ENCODE data around the gene TTC1. TPM values are rescaled to one million over a fixed set of nuclear protein-coding genes. Genes with fewer than 3 reads are reported as not detected.
"Not testable (repeated sequence)": the region's sequence is repeated elsewhere in the genome, so short reads cannot be mapped to it uniquely, and the experiment has no call there.

Gene TTC1
- polyA plus RNA-seq (ENCODE audit: insufficient read length in 4 of 4), result 10 to 100 TPM; 57.6 to 71.8 (median 61.5) TPM

GRCh38 chr5:160008877-160009590, at the start of gene TTC1:
Gene TTC1, plus strand, starts transcription at chr5:160009139. Its CDS starts 1,390 bp downstream, at chr5:160010529.
- peak; percentile 93 to 100 (median 98) for DNase-seq (ENCODE audit: low read depth in 4 of 4, low spot score in 2 of 4)

GRCh38 chr5:159961176-159962160, 47.5 kb upstream of the TTC1 start:
- DNase-seq (ENCODE audit: low read depth in 4 of 4, low spot score in 2 of 4), result no peak

GRCh38 chr5:159962214-159962613, 46.7 kb upstream of the TTC1 start:
- no peak for DNase-seq (ENCODE audit: low read depth in 4 of 4, low spot score in 2 of 4)

- DNase-seq (ENCODE audit: low read depth in 4 of 4, low spot score in 2 of 4), result no peak
Measured at GRCh38 chr5:159963935-159964334, 45.0 kb upstream of the TTC1 start.

GRCh38 chr5:159965031-159965837, 43.7 kb upstream of the TTC1 start:
- DNase-seq (ENCODE audit: low read depth in 4 of 4, low spot score in 2 of 4), result peak in 1 of 4 donors; percentile 61

GRCh38 chr5:159965838-159966128, 43.2 kb upstream of the TTC1 start:
- DNase-seq (ENCODE audit: low read depth in 4 of 4, low spot score in 2 of 4), result not testable (repeated sequence)

GRCh38 chr5:159969966-159970365, 39.0 kb upstream of the TTC1 start:
- DNase-seq (ENCODE audit: low read depth in 4 of 4, low spot score in 2 of 4), result no peak

- no peak for DNase-seq (ENCODE audit: low read depth in 4 of 4, low spot score in 2 of 4)
Measured at GRCh38 chr5:159971038-159971437, 37.9 kb upstream of the TTC1 start.

GRCh38 chr5:159971514-159971913, 37.4 kb upstream of the TTC1 start:
- DNase-seq (ENCODE audit: low read depth in 4 of 4, low spot score in 2 of 4), result no peak

- DNase-seq (ENCODE audit: low read depth in 4 of 4, low spot score in 2 of 4), result no peak
Measured at GRCh38 chr5:159971931-159972461, 36.9 kb upstream of the TTC1 start.

GRCh38 chr5:159972538-159973362, 36.2 kb upstream of the TTC1 start:
- no peak for DNase-seq (ENCODE audit: low read depth in 4 of 4, low spot score in 2 of 4)

GRCh38 chr5:159975462-159976019, 33.4 kb upstream of the TTC1 start:
- no peak for DNase-seq (ENCODE audit: low read depth in 4 of 4, low spot score in 2 of 4)

GRCh38 chr5:159976921-159977320, 32.0 kb upstream of the TTC1 start:
- DNase-seq (ENCODE audit: low read depth in 4 of 4, low spot score in 2 of 4), result no peak

- no peak for DNase-seq (ENCODE audit: low read depth in 4 of 4, low spot score in 2 of 4)
Measured at GRCh38 chr5:159978358-159978757, 30.6 kb upstream of the TTC1 start.

GRCh38 chr5:159982421-159983173, 26.3 kb upstream of the TTC1 start:
- DNase-seq (ENCODE audit: low read depth in 4 of 4, low spot score in 2 of 4), result no peak

GRCh38 chr5:159987031-159987674, 21.8 kb upstream of the TTC1 start:
- DNase-seq (ENCODE audit: low read depth in 4 of 4, low spot score in 2 of 4), result peak in 2 of 4 donors; percentile 44 to 63

GRCh38 chr5:159990506-159990905, 18.4 kb upstream of the TTC1 start:
- no peak for DNase-seq (ENCODE audit: low read depth in 4 of 4, low spot score in 2 of 4)

GRCh38 chr5:159992566-159992965, 16.4 kb upstream of the TTC1 start:
- DNase-seq (ENCODE audit: low read depth in 4 of 4, low spot score in 2 of 4), result no peak
